ENCODE results near the gene RAB30. TPM values are rescaled to one million over a fixed set of nuclear protein-coding genes. Genes with fewer than 3 reads are reported as not detected.

Gene RAB30
- polyA plus RNA-seq, 3 donors, result 0.11 to 0.67 (median 0.54) TPM

- Histone ChIP-seq H3K9me3 (replicated peaks in 1 of 2; ENCODE audit: control insufficient read depth in 1 of 2, insufficient read depth in 1 of 2, low read length in 2 of 2) (peaks cover 0 to 4% of the 10 kb centered on the region in 2 donors), H3K27me3 (ENCODE audit: control insufficient read depth in 2 of 2, insufficient read depth in 2 of 2, low read length in 2 of 2) (no peaks in the 10 kb centered on the region), H3K79me2 (ENCODE audit: insufficient read depth, low read length) (no peaks in the 10 kb centered on the region), H4K20me1 (ENCODE audit: insufficient read depth, low read length) (no peaks in the 10 kb centered on the region), H3K9ac (ENCODE audit: insufficient read depth, low read length, poor library complexity, severe bottlenecking) (no peak overlapping the region), H3K4me1 (ENCODE audit: control insufficient read depth in 1 of 2, insufficient read depth in 2 of 2, low read length in 2 of 2) (no peaks in the 10 kb centered on the region), H3K36me3 (replicated peaks in 1 of 2; ENCODE audit: control insufficient read depth in 1 of 2, insufficient read depth in 2 of 2, low read length in 2 of 2) (no peaks in the 10 kb centered on the region), H3K4me3 (replicated peaks in 1 of 3; ENCODE audit: low read depth in 2 of 3, low read length in 3 of 3) (no peak overlapping the region), H3K4me2 (replicated peaks; ENCODE audit: extremely low read depth, low read length, poor library complexity, severe bottlenecking) (no peak overlapping the region), H3K27ac (ENCODE audit: low read depth in 1 of 2, low read length in 2 of 2) (no peak overlapping the region), H2AFZ (ENCODE audit: insufficient read depth, low read depth, low read length, poor library complexity, severe bottlenecking) (no peak overlapping the region)
- WGBS (ENCODE audit: insufficient coverage), result no CpG with 5 or more reads among the region's 2 CpGs
- peaks cover 2 to 4% (median 3%) of the 10 kb centered on the region in 3 donors for H3K27me3 Mint-ChIP-seq (ENCODE audit: low read depth in 3 of 3)
- H3K36me3 Mint-ChIP-seq, result no peaks in the 10 kb centered on the region
- no peak for DNase-seq
- no peak for TF ChIP-seq CTCF (IDR thresholded peaks at IDR 0.05)
- intact Hi-C loops (cut with micrococcal nuclease), result no loop called here
- H3K27ac Mint-ChIP-seq, result no peak overlapping the region
- peaks cover 2 to 31% (median 3%) of the 10 kb centered on the region in 7 donors for H3K9me3 Mint-ChIP-seq
- H3K4me3 Mint-ChIP-seq, result no peak overlapping the region
- no peaks in the 10 kb centered on the region for H3K4me1 Mint-ChIP-seq
Measured at GRCh38 chr11:82942376-82942775, 129.3 kb downstream of the RAB30 start.

- H3K9ac ChIP-seq (ENCODE audit: insufficient read depth, low read length, poor library complexity, severe bottlenecking), result no peak overlapping the region
- Mint-ChIP-seq H3K27ac (no peak overlapping the region), H3K9me3 (peaks cover 2 to 31% (median 3%) of the 10 kb centered on the region in 7 donors), H3K4me3 (no peak overlapping the region), H3K4me1 (no peaks in the 10 kb centered on the region), H3K36me3 (peaks cover 18 to 19% of the 10 kb centered on the region in 2 donors), H3K27me3 (ENCODE audit: low read depth in 3 of 3) (peaks cover 0 to 2% (median 0%) of the 10 kb centered on the region in 3 donors)
- H3K9me3 ChIP-seq (replicated peaks in 1 of 2; ENCODE audit: control insufficient read depth in 1 of 2, insufficient read depth in 1 of 2, low read length in 2 of 2), result peaks cover 0 to 4% of the 10 kb centered on the region in 2 donors
- no peak for DNase-seq
- no CpG with 5 or more reads among the region's 2 CpGs for WGBS (ENCODE audit: insufficient coverage)
- H2AFZ ChIP-seq (ENCODE audit: insufficient read depth, low read depth, low read length, poor library complexity, severe bottlenecking), result no peak overlapping the region
- TF ChIP-seq CTCF (IDR thresholded peaks at IDR 0.05), result no peak
- H3K79me2 ChIP-seq (ENCODE audit: insufficient read depth, low read length), result no peaks in the 10 kb centered on the region
- H3K4me2 ChIP-seq (replicated peaks; ENCODE audit: extremely low read depth, low read length, poor library complexity, severe bottlenecking), result no peak overlapping the region
- H3K36me3 ChIP-seq (replicated peaks in 1 of 2; ENCODE audit: control insufficient read depth in 1 of 2, insufficient read depth in 2 of 2, low read length in 2 of 2), result peaks cover 5 to 12% of the 10 kb centered on the region in 2 donors
- H3K27ac ChIP-seq (ENCODE audit: low read depth in 1 of 2, low read length in 2 of 2), result no peak overlapping the region
- intact Hi-C loops (cut with micrococcal nuclease), result no loop called here
- no peaks in the 10 kb centered on the region for H4K20me1 ChIP-seq (ENCODE audit: insufficient read depth, low read length)
- H3K27me3 ChIP-seq (ENCODE audit: control insufficient read depth in 2 of 2, insufficient read depth in 2 of 2, low read length in 2 of 2), result no peaks in the 10 kb centered on the region
- no peak overlapping the region for H3K4me3 ChIP-seq (replicated peaks in 1 of 3; ENCODE audit: low read depth in 2 of 3, low read length in 3 of 3)
- H3K4me1 ChIP-seq (ENCODE audit: control insufficient read depth in 1 of 2, insufficient read depth in 2 of 2, low read length in 2 of 2), result no peaks in the 10 kb centered on the region
Measured at GRCh38 chr11:82939456-82939855, 132.2 kb downstream of the RAB30 start.

All from CD14-positive monocyte (primary cell).